Thyroid gland (tissue), 4 donors: ENCODE measurements around the gene HMGCS1. TPM values are rescaled to one million over a fixed set of nuclear protein-coding genes. Genes with fewer than 3 reads are reported as not detected.

Experiments
- DNase-seq, 2 donors: peaks; one replicate each; pipeline ENCODE4 v3.0.0-alpha.2; 2019
- H3K27ac ChIP-seq, 3 donors: fragments of 200-600 bp; sonication (generic); 1 replicate in 2 of 3; 2 replicates in 1 of 3; pipeline ENCODE4 v1.5.1; 2016 to 2019; ENCODE audit warnings: mild to moderate bottlenecking in 1 of 3, moderate library complexity in 1 of 3
- H3K27me3 ChIP-seq: fragments of 200-600 bp; sonication (generic); one replicate; pipeline ENCODE4 v1.5.1; 2019
- H3K36me3 ChIP-seq, 2 donors: fragments of 200-600 bp; sonication (generic); one replicate each; pipeline ENCODE4 v1.5.1; 2016 to 2019
- H3K4me1 ChIP-seq, 2 donors: fragments of 200-600 bp; sonication (generic); one replicate each; pipeline ENCODE4 v1.5.1; 2017 to 2019
- H3K4me3 ChIP-seq, 3 donors: fragments of 200-600 bp; sonication (generic); replicated peaks in 1 of 3; 1 replicate in 2 of 3; 2 replicates in 1 of 3; pipeline ENCODE4 v1.5.1; 2016; ENCODE audit warnings: mild to moderate bottlenecking in 1 of 3
- H3K9me3 ChIP-seq: fragments of 200-600 bp; sonication (generic); one replicate; pipeline ENCODE4 v1.5.1; 2017
- POLR2A ChIP-seq, 2 donors: fragments of 450-650 bp; IDR thresholded peaks; one replicate each; pipeline ENCODE4 v1.6.1; 2017; ENCODE audit warnings: antibody characterized with exemption in 2 of 2, mild to moderate bottlenecking in 2 of 2, moderate library complexity in 1 of 2
- WGBS, 2 donors: methylation state at CpG; one replicate each; pipeline ENCODE4 v1.1.5; 2017; 5-methylcytosine and 5-hydroxymethylcytosine counted together
- intact Hi-C: fragments of 100-400 bp; cut with DNase I; formaldehyde crosslinking; loops from one replicate; pipeline ENCODE4 v1.15.1; 2023
- total RNA-seq, 4 donors: library from RNA; depleted of rRNA; stranded (reverse); fragments of >200 nt; gene quantifications; one replicate each; pipeline ENCODE4 v1.2.3, GENCODE V29; 2016
- TF ChIP-seq, protein P1 (sequence below), 6 experiments: fragments of 200-600 bp in 3 of 6; fragments of 450-650 bp in 3 of 6; sonication (generic) in 3 of 6; IDR thresholded peaks; one replicate each; pipeline ENCODE4 v1.5.1; 2016 to 2019; ENCODE audit warnings: antibody characterized with exemption in 6 of 6, mild to moderate bottlenecking in 2 of 6, inconsistent platforms in 1 of 6, moderate library complexity in 1 of 6

HMGCS1 gene
- total RNA-seq: 10 to 100 TPM; 33.5 to 58.7 (median 44.1) TPM

DNA sequence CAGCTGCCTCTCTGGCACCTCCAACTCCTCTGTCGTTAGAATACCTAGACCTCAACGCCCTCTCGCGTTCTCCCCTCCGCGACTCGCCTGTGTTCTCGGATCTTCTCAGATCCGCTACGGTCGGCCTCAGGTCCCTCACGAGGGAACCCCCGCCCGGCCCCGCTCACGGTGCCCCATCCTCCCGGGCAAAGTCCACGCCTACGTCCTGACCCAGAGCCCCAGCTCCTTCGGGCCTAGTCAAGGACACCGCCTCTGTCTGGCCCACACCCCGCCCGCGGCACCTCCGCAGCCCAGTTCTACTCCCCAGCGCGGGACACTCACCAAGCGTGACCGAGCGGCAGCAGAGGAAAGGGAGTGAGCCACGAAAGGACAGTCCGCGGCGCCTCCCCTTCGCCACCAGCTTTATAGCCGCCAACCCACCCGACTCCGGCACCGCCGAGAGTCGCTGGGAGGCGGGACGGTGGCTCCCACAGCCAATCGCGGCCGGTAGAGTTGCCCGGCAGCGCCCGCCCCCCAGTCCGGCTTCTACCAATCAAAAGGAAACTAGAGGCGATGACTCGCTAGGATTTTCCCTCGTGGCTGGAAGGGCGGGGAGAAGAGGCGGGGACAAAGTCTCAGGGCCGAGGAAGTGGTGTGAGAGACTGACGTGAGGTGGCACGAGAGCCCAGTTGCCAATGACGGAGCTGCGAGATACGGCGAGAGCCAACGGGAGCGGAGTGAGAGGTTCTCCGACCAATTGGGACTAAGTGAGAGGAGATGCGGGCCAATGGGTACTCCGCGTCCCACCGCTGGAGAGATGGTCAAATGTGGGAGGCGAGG lies at the start of gene HMGCS1:
TSS of gene HMGCS1 (minus strand) at position 378 of the 819 bp plus-strand sequence. CDS start 14,447 bp downstream, outside the sequence.
- Histone ChIP-seq H3K4me3 (peak within 1 kb of the TSS; percentile 57 to 79 (median 72)), H3K4me1 (peaks cover 13 to 23% of the 10 kb centered on the region in 2 donors), H3K9me3 (no peaks in the 10 kb centered on the region), H3K27me3 (no peaks in the 10 kb centered on the region), H3K27ac (peak within 1 kb of the TSS; percentile 84 to 89 (median 88)), H3K36me3 (no peaks in the 10 kb centered on the region)
- peak; percentile 99 for DNase-seq
- intact Hi-C loops: no loop called here
- WGBS, 2 donors: 1% methylated on average over 43 to 62 of the region's 70 CpGs
- TF ChIP-seq, protein P1, sequence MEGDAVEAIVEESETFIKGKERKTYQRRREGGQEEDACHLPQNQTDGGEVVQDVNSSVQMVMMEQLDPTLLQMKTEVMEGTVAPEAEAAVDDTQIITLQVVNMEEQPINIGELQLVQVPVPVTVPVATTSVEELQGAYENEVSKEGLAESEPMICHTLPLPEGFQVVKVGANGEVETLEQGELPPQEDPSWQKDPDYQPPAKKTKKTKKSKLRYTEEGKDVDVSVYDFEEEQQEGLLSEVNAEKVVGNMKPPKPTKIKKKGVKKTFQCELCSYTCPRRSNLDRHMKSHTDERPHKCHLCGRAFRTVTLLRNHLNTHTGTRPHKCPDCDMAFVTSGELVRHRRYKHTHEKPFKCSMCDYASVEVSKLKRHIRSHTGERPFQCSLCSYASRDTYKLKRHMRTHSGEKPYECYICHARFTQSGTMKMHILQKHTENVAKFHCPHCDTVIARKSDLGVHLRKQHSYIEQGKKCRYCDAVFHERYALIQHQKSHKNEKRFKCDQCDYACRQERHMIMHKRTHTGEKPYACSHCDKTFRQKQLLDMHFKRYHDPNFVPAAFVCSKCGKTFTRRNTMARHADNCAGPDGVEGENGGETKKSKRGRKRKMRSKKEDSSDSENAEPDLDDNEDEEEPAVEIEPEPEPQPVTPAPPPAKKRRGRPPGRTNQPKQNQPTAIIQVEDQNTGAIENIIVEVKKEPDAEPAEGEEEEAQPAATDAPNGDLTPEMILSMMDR (IDR thresholded peaks at IDR 0.05): no peak
- TF ChIP-seq POLR2A (IDR thresholded peaks at IDR 0.05): peak; percentile 97 to 99

DNA sequence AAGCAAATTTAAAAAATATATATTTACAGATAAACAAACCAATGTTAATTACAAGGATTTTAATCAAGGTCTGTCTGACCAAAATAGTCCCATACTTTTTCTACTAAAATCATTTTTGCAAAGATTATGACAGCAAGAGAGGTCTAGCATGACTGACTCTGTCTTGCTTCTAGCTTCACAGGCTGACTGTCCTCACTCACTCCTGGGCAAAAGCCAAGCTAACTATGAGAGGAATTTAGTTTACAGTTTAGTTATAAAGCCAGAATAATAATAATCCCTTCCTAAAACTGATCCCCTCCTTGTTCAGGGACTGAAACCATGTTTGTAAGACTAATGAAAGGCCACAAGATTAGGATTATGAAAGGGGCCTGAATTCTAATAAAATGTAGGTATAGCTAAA lies 45.5 kb upstream of the HMGCS1 start:
- TF ChIP-seq, protein P1 (IDR thresholded peaks at IDR 0.05): no peak
- TF ChIP-seq POLR2A (IDR thresholded peaks at IDR 0.05): no peak
- Histone ChIP-seq H3K36me3 (no peaks in the 10 kb centered on the region), H3K27me3 (no peaks in the 10 kb centered on the region), H3K4me3 (no peak overlapping the region), H3K4me1 (peaks cover 8 to 22% of the 10 kb centered on the region in 2 donors), H3K9me3 (no peaks in the 10 kb centered on the region), H3K27ac (peak overlapping the region in 2 of 3 donors; percentile 0 to 28)
- intact Hi-C loops: no loop called here
- peak in 1 of 2 donors; percentile 11 for DNase-seq

DNA sequence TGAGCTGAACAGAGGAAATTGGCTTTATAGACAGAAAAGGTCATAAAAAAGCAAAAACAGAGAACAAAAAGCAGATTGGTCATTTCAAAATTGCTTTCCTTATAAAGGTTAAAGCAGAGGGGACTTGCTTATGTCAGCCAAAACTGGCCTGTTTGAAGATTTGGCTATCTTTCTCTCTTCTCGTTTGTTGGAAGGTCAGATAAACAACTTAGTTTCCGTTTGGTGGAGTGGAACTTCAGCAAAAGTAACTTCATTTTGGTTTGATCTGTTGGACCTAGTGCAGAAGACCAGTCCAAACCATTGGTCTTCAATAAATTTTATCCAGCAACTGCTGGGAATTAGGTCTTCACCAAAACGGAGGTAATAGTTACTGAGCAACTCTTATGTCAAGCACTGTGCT lies 45.1 kb upstream of the HMGCS1 start:
- H3K36me3 ChIP-seq: no peaks in the 10 kb centered on the region
- 28 to 38% methylated on average over 3 of the region's 3 CpGs for WGBS, 2 donors
- intact Hi-C loops: no loop called here

DNA sequence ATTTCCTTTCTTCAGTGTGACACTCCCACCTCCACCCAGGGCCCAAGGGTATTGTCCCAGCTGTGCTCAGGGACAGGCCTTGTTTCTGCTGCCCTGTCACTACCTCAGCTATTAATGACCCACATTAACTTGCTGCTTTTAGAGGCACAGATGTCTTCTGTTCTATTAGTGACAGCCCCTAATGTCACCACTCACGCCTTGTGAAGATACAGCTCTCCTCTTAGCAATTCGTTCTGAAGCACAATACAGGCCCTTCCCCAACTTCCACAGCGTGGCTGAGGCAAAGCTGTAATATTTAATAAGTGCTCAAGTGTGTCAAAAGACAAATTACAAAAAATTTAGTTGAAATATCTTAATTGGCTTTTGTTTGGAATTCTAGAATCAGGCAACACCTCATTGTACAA lies 44.7 kb upstream of the HMGCS1 start:
- H3K36me3 ChIP-seq: no peaks in the 10 kb centered on the region
- H3K4me1 ChIP-seq: peaks cover 8 to 20% of the 10 kb centered on the region in 2 donors
- peak overlapping the region in 1 of 3 donors; percentile 4 for H3K27ac ChIP-seq
- TF ChIP-seq, protein P1 (IDR thresholded peaks at IDR 0.05): no peak
- no peak for TF ChIP-seq POLR2A (IDR thresholded peaks at IDR 0.05)
- 83 to 85% methylated on average over 3 of the region's 3 CpGs for WGBS, 2 donors
- H3K9me3 ChIP-seq: no peaks in the 10 kb centered on the region
- H3K27me3 ChIP-seq: no peaks in the 10 kb centered on the region
- DNase-seq: no peak
- no peak overlapping the region for H3K4me3 ChIP-seq
- intact Hi-C loops: no loop called here

More for the DNA sequence above, 45.1 kb upstream of the HMGCS1 start:
- peaks cover 8 to 20% of the 10 kb centered on the region in 2 donors for H3K4me1 ChIP-seq
- TF ChIP-seq, protein P1 (IDR thresholded peaks at IDR 0.05): no peak
- no peak for TF ChIP-seq POLR2A (IDR thresholded peaks at IDR 0.05)
- H3K9me3 ChIP-seq: no peaks in the 10 kb centered on the region
- no peak for DNase-seq
- peak overlapping the region in 2 of 3 donors; percentile 0 to 28 for H3K27ac ChIP-seq
- H3K4me3 ChIP-seq: no peak overlapping the region
- H3K27me3 ChIP-seq: no peaks in the 10 kb centered on the region

DNA sequence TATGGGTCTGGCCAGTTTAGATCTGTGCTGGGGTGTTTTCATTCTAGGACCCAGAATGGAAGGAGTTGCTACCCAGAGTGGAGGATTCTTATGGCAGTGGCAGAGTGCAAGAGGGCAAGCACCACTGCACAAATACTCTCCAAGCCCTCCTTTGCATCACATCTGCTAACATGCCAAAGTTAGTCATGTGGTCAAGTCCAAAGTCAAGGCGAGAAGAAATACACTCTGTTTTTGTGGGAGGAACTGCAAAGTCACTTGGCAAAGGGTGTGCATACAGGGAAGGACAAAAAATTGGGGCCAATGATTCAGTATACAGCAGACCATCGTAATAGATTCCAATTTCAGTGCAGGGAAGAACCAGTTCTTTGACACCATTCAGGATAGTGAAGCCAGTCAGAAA lies 43.9 kb upstream of the HMGCS1 start:
- DNase-seq: peak; percentile 51 to 55
- Histone ChIP-seq H3K4me1 (peaks cover 8 to 20% of the 10 kb centered on the region in 2 donors), H3K9me3 (no peaks in the 10 kb centered on the region), H3K27me3 (no peaks in the 10 kb centered on the region), H3K4me3 (no peak overlapping the region), H3K36me3 (no peaks in the 10 kb centered on the region), H3K27ac (peak overlapping the region in 2 of 3 donors; percentile 1 to 4)
- 33 to 51% methylated on average over 2 of the region's 2 CpGs for WGBS, 2 donors
- TF ChIP-seq, protein P1 (IDR thresholded peaks at IDR 0.05): no peak
- TF ChIP-seq POLR2A (IDR thresholded peaks at IDR 0.05): no peak
- intact Hi-C loops: no loop called here
